ENCODE results near the gene ADAM19.
"Not testable (repeated sequence)": the region's sequence is repeated elsewhere in the genome, so short reads cannot be mapped to it uniquely, and the experiment has no call there.

The ADAM19 gene

GRCh38 chr5:157460921-157461792 lies 114.4 kb downstream of the ADAM19 start:
- DNase-seq (ENCODE audit: low spot score), result no peak

- DNase-seq (ENCODE audit: low spot score), result no peak
Observed at GRCh38 chr5:157459715-157460599, 115.6 kb downstream of the ADAM19 start, which contains the start of gene NIPAL4. Gene NIPAL4 (plus strand): TSS chr5:157460213. CDS start chr5:157460321, 108 bp downstream.

- DNase-seq (ENCODE audit: low spot score), result no peak
Observed at GRCh38 chr5:157458835-157459234, 116.7 kb downstream of the ADAM19 start.

GRCh38 chr5:157457391-157457790 lies 118.2 kb downstream of the ADAM19 start:
- no peak for DNase-seq (ENCODE audit: low spot score)

- DNase-seq (ENCODE audit: low spot score), result no peak
Observed at GRCh38 chr5:157456301-157456700, 119.3 kb downstream of the ADAM19 start.

GRCh38 chr5:157455057-157455456 lies 120.5 kb downstream of the ADAM19 start:
- no peak for DNase-seq (ENCODE audit: low spot score)

GRCh38 chr5:157454273-157454672 lies 121.3 kb downstream of the ADAM19 start:
- no peak for DNase-seq (ENCODE audit: low spot score)

- no peak for DNase-seq (ENCODE audit: low spot score)
Observed at GRCh38 chr5:157451806-157452205, 123.8 kb downstream of the ADAM19 start.

- DNase-seq (ENCODE audit: low spot score), result no peak
Observed at GRCh38 chr5:157450024-157450423, 125.6 kb downstream of the ADAM19 start.

GRCh38 chr5:157449011-157449723 lies 126.4 kb downstream of the ADAM19 start:
- DNase-seq (ENCODE audit: low spot score), result no peak

GRCh38 chr5:157447201-157447637 lies 128.4 kb downstream of the ADAM19 start:
- no peak for DNase-seq (ENCODE audit: low spot score)

- DNase-seq (ENCODE audit: low spot score), result no peak
Observed at GRCh38 chr5:157446412-157446935, 129.1 kb downstream of the ADAM19 start.

- no peak for DNase-seq (ENCODE audit: low spot score)
Observed at GRCh38 chr5:157445745-157446411, 129.7 kb downstream of the ADAM19 start.

- no peak for DNase-seq (ENCODE audit: low spot score)
Observed at GRCh38 chr5:157444224-157444623, 131.4 kb downstream of the ADAM19 start.

- DNase-seq (ENCODE audit: low spot score), result no peak
Observed at GRCh38 chr5:157443041-157443549, 132.5 kb downstream of the ADAM19 start.

- DNase-seq (ENCODE audit: low spot score), result no peak
Observed at GRCh38 chr5:157434096-157434495, 141.5 kb downstream of the ADAM19 start.

GRCh38 chr5:157431544-157432200 lies 143.9 kb downstream of the ADAM19 start:
- DNase-seq (ENCODE audit: low spot score), result peak; percentile 55

- not testable (repeated sequence) for DNase-seq (ENCODE audit: low spot score)
Observed at GRCh38 chr5:157429920-157430319, 145.7 kb downstream of the ADAM19 start.
